NCI-H2196 treated with DMSO at 0.1 percent for 48 hours (cell line): ENCODE results near the gene SNHG17.

Experiments
- DNase-seq: peaks from one replicate; lab custom pipeline; 2025; ENCODE audit not compliant: unreplicated experiment; lab: John Stamatoyannopoulos, UW

Gene SNHG17

GRCh38 chr20:38377039-38377685, 58.0 kb downstream of the SNHG17 start:
- DNase-seq: no peak

GRCh38 chr20:38373898-38374297, 61.2 kb downstream of the SNHG17 start:
- DNase-seq: no peak

- no peak for DNase-seq
Measured at GRCh38 chr20:38373231-38373867, 61.8 kb downstream of the SNHG17 start.

- DNase-seq: no peak
Measured at GRCh38 chr20:38372806-38373205, 62.3 kb downstream of the SNHG17 start.
